ENCODE data around the gene CLCN7. TPM values are rescaled to one million over a fixed set of nuclear protein-coding genes. Genes with fewer than 3 reads are reported as not detected.

The CLCN7 gene
- total and polyA plus RNA-seq, 9 of the 15 experiments (the other 6 are each of a cell fraction or from before 2014, with no cell fraction given), result 0.06 to 126 (median 18.7) TPM

DNA sequence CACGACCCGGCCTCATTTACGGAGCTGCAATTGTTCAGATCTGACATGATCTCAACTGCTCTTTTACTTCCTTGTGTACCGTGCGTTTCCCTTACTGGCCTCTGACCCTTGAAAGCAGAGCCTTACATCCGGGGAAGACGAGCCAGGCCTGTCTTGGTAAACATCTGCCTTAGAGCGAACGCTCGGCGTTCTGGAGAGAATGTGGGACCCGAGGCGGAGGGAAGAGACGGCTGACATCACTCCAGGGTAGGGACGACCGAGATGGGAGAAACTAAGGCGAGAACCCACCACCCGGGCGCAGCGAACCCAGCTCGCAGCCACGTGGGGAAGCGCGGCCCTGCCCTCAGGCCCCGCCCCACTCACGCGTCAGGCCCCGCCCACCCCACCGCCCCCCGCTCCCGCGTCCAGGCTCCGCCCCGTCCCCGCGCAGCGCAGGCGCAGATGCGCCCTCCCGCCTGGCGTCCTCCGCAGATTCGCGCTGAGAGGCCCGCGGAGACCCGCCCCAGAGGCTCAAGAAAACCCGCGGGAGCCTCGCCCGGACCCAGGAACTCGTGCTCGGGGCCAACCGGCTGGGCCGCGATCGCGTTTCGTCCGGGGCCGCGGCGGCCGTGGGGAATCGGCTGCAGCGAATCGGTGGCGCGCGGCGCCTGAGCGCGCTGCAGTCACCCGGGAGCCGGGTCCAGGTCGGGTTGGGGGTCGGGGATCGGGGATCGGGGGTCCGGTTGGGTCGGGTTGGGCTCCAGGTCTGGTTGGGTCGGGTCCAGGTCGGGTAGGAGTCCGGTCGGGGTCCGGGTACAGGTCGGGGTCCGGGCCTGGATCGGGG lies 18.3 kb upstream of the CLCN7 start, which contains the start of gene TELO2 (continued):
- TF ChIP-seq, protein P1, sequence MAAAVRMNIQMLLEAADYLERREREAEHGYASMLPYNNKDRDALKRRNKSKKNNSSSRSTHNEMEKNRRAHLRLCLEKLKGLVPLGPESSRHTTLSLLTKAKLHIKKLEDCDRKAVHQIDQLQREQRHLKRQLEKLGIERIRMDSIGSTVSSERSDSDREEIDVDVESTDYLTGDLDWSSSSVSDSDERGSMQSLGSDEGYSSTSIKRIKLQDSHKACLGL (CRISPR knock-in tag; IDR thresholded peaks at IDR 0.05; ENCODE audit: borderline replicate concordance, poor library complexity, severe bottlenecking), result peak; percentile 45
- TF ChIP-seq, protein P2, sequence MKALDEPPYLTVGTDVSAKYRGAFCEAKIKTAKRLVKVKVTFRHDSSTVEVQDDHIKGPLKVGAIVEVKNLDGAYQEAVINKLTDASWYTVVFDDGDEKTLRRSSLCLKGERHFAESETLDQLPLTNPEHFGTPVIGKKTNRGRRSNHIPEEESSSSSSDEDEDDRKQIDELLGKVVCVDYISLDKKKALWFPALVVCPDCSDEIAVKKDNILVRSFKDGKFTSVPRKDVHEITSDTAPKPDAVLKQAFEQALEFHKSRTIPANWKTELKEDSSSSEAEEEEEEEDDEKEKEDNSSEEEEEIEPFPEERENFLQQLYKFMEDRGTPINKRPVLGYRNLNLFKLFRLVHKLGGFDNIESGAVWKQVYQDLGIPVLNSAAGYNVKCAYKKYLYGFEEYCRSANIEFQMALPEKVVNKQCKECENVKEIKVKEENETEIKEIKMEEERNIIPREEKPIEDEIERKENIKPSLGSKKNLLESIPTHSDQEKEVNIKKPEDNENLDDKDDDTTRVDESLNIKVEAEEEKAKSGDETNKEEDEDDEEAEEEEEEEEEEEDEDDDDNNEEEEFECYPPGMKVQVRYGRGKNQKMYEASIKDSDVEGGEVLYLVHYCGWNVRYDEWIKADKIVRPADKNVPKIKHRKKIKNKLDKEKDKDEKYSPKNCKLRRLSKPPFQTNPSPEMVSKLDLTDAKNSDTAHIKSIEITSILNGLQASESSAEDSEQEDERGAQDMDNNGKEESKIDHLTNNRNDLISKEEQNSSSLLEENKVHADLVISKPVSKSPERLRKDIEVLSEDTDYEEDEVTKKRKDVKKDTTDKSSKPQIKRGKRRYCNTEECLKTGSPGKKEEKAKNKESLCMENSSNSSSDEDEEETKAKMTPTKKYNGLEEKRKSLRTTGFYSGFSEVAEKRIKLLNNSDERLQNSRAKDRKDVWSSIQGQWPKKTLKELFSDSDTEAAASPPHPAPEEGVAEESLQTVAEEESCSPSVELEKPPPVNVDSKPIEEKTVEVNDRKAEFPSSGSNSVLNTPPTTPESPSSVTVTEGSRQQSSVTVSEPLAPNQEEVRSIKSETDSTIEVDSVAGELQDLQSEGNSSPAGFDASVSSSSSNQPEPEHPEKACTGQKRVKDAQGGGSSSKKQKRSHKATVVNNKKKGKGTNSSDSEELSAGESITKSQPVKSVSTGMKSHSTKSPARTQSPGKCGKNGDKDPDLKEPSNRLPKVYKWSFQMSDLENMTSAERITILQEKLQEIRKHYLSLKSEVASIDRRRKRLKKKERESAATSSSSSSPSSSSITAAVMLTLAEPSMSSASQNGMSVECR (CRISPR knock-in tag; IDR thresholded peaks at IDR 0.05), result peak; percentile 95
- TF ChIP-seq, protein P3, sequence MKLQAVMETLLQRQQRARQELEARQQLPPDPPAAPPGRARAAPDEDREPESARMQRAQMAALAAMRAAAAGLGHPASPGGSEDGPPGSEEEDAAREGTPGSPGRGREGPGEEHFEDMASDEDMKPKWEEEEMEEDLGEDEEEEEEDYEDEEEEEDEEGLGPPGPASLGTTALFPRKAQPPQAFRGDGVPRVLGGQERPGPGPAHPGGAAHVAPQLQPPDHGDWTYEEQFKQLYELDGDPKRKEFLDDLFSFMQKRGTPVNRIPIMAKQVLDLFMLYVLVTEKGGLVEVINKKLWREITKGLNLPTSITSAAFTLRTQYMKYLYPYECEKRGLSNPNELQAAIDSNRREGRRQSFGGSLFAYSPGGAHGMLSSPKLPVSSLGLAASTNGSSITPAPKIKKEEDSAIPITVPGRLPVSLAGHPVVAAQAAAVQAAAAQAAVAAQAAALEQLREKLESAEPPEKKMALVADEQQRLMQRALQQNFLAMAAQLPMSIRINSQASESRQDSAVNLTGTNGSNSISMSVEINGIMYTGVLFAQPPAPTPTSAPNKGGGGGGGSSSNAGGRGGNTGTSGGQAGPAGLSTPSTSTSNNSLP (IDR thresholded peaks at IDR 0.05; ENCODE audit: borderline replicate concordance, low read depth, low read length), result no peak
- TF ChIP-seq ZNF511 (CRISPR knock-in tag; IDR thresholded peaks at IDR 0.05) (peak; percentile 67; the same call in 1 of the 2 replicates), IFI16 (CRISPR knock-in tag; IDR thresholded peaks at IDR 0.05) (no peak), ZBTB5 (IDR thresholded peaks at IDR 0.05) (peak; percentile 72; the same call in 1 of the 2 replicates), NCOA1 (IDR thresholded peaks at IDR 0.05; ENCODE audit: low read depth) (no peak), NR2C2 (CRISPR knock-in tag; IDR thresholded peaks at IDR 0.05) (peak; percentile 83), NR2C2 (tag; IDR thresholded peaks at IDR 0.05) (peak; percentile 97), MAFG (tag; conservative IDR thresholded peaks at IDR 0.05) (no peak), TCF15 (CRISPR knock-in tag; IDR thresholded peaks at IDR 0.05) (no peak)
- TF ChIP-seq, protein P4, sequence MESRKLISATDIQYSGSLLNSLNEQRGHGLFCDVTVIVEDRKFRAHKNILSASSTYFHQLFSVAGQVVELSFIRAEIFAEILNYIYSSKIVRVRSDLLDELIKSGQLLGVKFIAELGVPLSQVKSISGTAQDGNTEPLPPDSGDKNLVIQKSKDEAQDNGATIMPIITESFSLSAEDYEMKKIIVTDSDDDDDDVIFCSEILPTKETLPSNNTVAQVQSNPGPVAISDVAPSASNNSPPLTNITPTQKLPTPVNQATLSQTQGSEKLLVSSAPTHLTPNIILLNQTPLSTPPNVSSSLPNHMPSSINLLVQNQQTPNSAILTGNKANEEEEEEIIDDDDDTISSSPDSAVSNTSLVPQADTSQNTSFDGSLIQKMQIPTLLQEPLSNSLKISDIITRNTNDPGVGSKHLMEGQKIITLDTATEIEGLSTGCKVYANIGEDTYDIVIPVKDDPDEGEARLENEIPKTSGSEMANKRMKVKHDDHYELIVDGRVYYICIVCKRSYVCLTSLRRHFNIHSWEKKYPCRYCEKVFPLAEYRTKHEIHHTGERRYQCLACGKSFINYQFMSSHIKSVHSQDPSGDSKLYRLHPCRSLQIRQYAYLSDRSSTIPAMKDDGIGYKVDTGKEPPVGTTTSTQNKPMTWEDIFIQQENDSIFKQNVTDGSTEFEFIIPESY (CRISPR knock-in tag; IDR thresholded peaks at IDR 0.05), result no peak

Data from K562 (cell line).